HepG2 (cell line): ENCODE data around the gene UBE2N. TPM values are rescaled to one million over a fixed set of nuclear protein-coding genes. Genes with fewer than 3 reads are reported as not detected.

ENCODE experiments used
- ADNP ChIP-seq: sonication (generic); formaldehyde crosslinking; IDR thresholded peaks from 2 replicates; pipeline ENCODE4 v1.4.0; 2020; ENCODE audit warnings: missing genetic modification reagents
- ARNT ChIP-seq: fragments of 450-650 bp; IDR thresholded peaks from 2 replicates; pipeline ENCODE4 v1.6.1; 2017
- GMEB1 ChIP-seq: sonication (generic); formaldehyde crosslinking; IDR thresholded peaks from 2 replicates; pipeline ENCODE4 v1.5.1; 2020; ENCODE audit warnings: missing genetic modification reagents, mild to moderate bottlenecking, borderline replicate concordance
- HOXD1 ChIP-seq: sonication (generic); formaldehyde crosslinking; IDR thresholded peaks from 2 replicates; pipeline ENCODE4 v1.5.0; 2020; ENCODE audit warnings: missing genetic modification reagents
- MIXL1 ChIP-seq: IDR thresholded peaks from 2 replicates; pipeline ENCODE4 v1.6.1; 2016
- NFKB2 ChIP-seq: sonication (generic); formaldehyde crosslinking; IDR thresholded peaks from 2 replicates; pipeline ENCODE4 v1.4.0; 2020; ENCODE audit warnings: missing genetic modification reagents, borderline replicate concordance
- PAXIP1 ChIP-seq: sonication (generic); formaldehyde crosslinking; conservative IDR thresholded peaks from 2 replicates; pipeline ENCODE4 v1.4.0; 2020; ENCODE audit warnings: mild to moderate bottlenecking, missing genetic modification reagents, moderate library complexity
- PBX3 ChIP-seq: sonication (generic); formaldehyde crosslinking; IDR thresholded peaks from 2 replicates; pipeline ENCODE4 v1.8.1; 2023; ENCODE audit warnings: missing genetic modification reagents, inconsistent platforms, borderline replicate concordance
- PITX1 ChIP-seq: sonication (generic); formaldehyde crosslinking; IDR thresholded peaks from 2 replicates; pipeline ENCODE4 v1.5.1; 2020; ENCODE audit warnings: mild to moderate bottlenecking, missing genetic modification reagents
- POGK ChIP-seq: sonication (generic); formaldehyde crosslinking; conservative IDR thresholded peaks from 2 replicates; pipeline ENCODE4 v1.8.0; 2022; ENCODE audit warnings: mild to moderate bottlenecking, moderate library complexity, missing genetic modification reagents
- POLR2AphosphoS5 ChIP-seq: IDR thresholded peaks from 2 replicates; pipeline ENCODE4 v1.6.1; 2012; ENCODE audit warnings: low read depth, low read length
- RBM22 ChIP-seq: fragments of 200-400 bp; formaldehyde crosslinking; optimal IDR thresholded peaks from 2 replicates; pipeline ENCODE3; 2017; ENCODE audit warnings: mild to moderate bottlenecking, low read length, moderate library complexity
- SIX4 ChIP-seq: sonication (generic); formaldehyde crosslinking; IDR thresholded peaks from 2 replicates; pipeline ENCODE4 v1.4.0; 2020; ENCODE audit warnings: missing genetic modification reagents
- TBL1XR1 ChIP-seq: fragments of 150-350 bp; IDR thresholded peaks from 2 replicates; pipeline ENCODE4 v1.6.1; 2014; ENCODE audit warnings: borderline replicate concordance, low read length; ENCODE audit not compliant: partially characterized antibody
- TCF12 ChIP-seq, 2 experiments: fragments of 450-650 bp in 1 of 2; sonication (generic) in 1 of 2; formaldehyde crosslinking in 1 of 2; IDR thresholded peaks; 2 replicates each; pipeline versions ENCODE4 v1.6.1 to v1.8.0; 2017 to 2022; ENCODE audit warnings: antibody characterized with exemption in 1 of 2, mild to moderate bottlenecking in 1 of 2, missing genetic modification reagents in 1 of 2, moderate library complexity in 1 of 2
- TFDP2 ChIP-seq: sonication (generic); formaldehyde crosslinking; IDR thresholded peaks from 2 replicates; pipeline ENCODE4 v1.4.0; 2020; ENCODE audit warnings: missing genetic modification reagents
- TSC22D2 ChIP-seq: sonication (generic); formaldehyde crosslinking; IDR thresholded peaks from 2 replicates; pipeline ENCODE4 v1.5.1; 2020; ENCODE audit warnings: missing genetic modification reagents, mild to moderate bottlenecking, borderline replicate concordance
- ZNF331 ChIP-seq: sonication (generic); formaldehyde crosslinking; IDR thresholded peaks from 2 replicates; pipeline ENCODE4 v1.4.0; 2020; ENCODE audit warnings: missing genetic modification reagents
- ZNF768 ChIP-seq: sonication (generic); formaldehyde crosslinking; IDR thresholded peaks from 2 replicates; pipeline ENCODE4 v1.4.0; 2020; ENCODE audit warnings: missing genetic modification reagents
- ZNF775 ChIP-seq: sonication (generic); formaldehyde crosslinking; IDR thresholded peaks from 2 replicates; pipeline ENCODE4 v1.4.0; 2020; ENCODE audit warnings: missing genetic modification reagents, mild to moderate bottlenecking, moderate library complexity, borderline replicate concordance
- polyA plus RNA-seq, 8 experiments: library from polyadenylated mRNA; depleted of rRNA in 3 of 8; stranded (reverse) in 7 of 8; unstranded in 1 of 8; fragments of >200 nt; fragmentation: Illumina TruSeq in 4 of 8; extraction: Trizol in 4 of 8; gene quantifications; 2 replicates each; pipeline versions ENCODE4 v1.2.1 to v1.2.3, GENCODE V29; 2011 to 2016; ENCODE audit warnings: low read depth in 4 of 8, missing spikeins in 1 of 8, mixed read lengths in 1 of 8; ENCODE audit not compliant: insufficient read depth in 1 of 8
- total RNA-seq, 5 experiments: library from RNA; depleted of rRNA; stranded (reverse); fragments of >200 nt; fragmentation: Illumina TruSeq; extraction: Trizol; gene quantifications; 2 replicates each; pipeline ENCODE4 v1.2.3, GENCODE V29; 2016; ENCODE audit warnings: low read depth in 1 of 5

Gene UBE2N
- total and polyA plus RNA-seq, 2 of the 13 experiments (the other 11 are each of a cell fraction or from before 2014, with no cell fraction given): 188 to 197 TPM

GRCh38 chr12:93467351-93468007 lies 25.7 kb upstream of the UBE2N start, which contains the start of gene MRPL42 (continued):
- TF ChIP-seq TBL1XR1 (no peak), TFDP2 (CRISPR knock-in tag) (peak; percentile 81), GMEB1 (CRISPR knock-in tag) (peak; percentile 93), SIX4 (CRISPR knock-in tag) (peak; percentile 44; the same call in 1 of the 2 replicates), PAXIP1 (CRISPR knock-in tag) (peak; percentile 25; the same call in 1 of the 2 replicates), ADNP (CRISPR knock-in tag) (no peak; the same call in 1 of the 2 replicates), ZNF331 (CRISPR knock-in tag) (peak; percentile 59; the same call in 1 of the 2 replicates), POLR2AphosphoS5 (peak; percentile 90), HOXD1 (CRISPR knock-in tag) (peak; percentile 22; the same call in 1 of the 2 replicates), POGK (peak; percentile 46; the same call in 1 of the 2 replicates), PITX1 (peak; percentile 69; the same call in 1 of the 2 replicates), RBM22 (no peak), NFKB2 (peak; percentile 69; the same call in 1 of the 2 replicates), TCF12 (IDR thresholded peaks at IDR 0.05) (no peak), TCF12 (CRISPR knock-in tag; IDR thresholded peaks at IDR 0.05) (peak; percentile 48; the same call in 1 of the 2 replicates), ZNF768 (CRISPR knock-in tag) (peak; percentile 72), ZNF775 (CRISPR knock-in tag) (no peak; the same call in 1 of the 2 replicates), TSC22D2 (CRISPR knock-in tag) (peak; percentile 56; the same call in 1 of the 2 replicates), MIXL1 (CRISPR knock-in tag) (peak; percentile 44; the same call in 1 of the 2 replicates), PBX3 (CRISPR knock-in tag) (no peak), ARNT (no peak)
